K562 (cell line): ENCODE measurements around the gene PGD. TPM values are rescaled to one million over a fixed set of nuclear protein-coding genes. Genes with fewer than 3 reads are reported as not detected.
A peak's percentile ranks its signal among the peaks of the same experiment; 100 is the strongest.

Experiments
- ATF7 ChIP-seq: fragments of 450-650 bp; IDR thresholded peaks from 2 replicates; pipeline ENCODE4 v1.7.1; 2014; ENCODE audit warnings: mild to moderate bottlenecking, moderate library complexity
- BCL6 ChIP-seq: fragments of 250-450 bp; sonication (Bioruptor Pico); IDR thresholded peaks from 2 replicates; pipeline ENCODE4 v1.4.0; 2020
- CAMTA2 ChIP-seq: fragments of 250-450 bp; sonication (Bioruptor Pico); conservative IDR thresholded peaks from 2 replicates; pipeline ENCODE4 v1.5.1; 2022
- CHCHD3 ChIP-seq: fragments of 250-450 bp; sonication (Bioruptor Pico); IDR thresholded peaks from 2 replicates; pipeline ENCODE4 v2.1.2; 2022; ENCODE audit warnings: mild to moderate bottlenecking
- DEAF1 ChIP-seq: fragments of 450-650 bp; formaldehyde crosslinking; IDR thresholded peaks from 2 replicates; pipeline ENCODE4 v1.4.0; 2020; ENCODE audit warnings: mild to moderate bottlenecking, moderate library complexity
- GABPB2 ChIP-seq: fragments of 250-450 bp; sonication (Bioruptor Pico); conservative IDR thresholded peaks from 2 replicates; pipeline ENCODE4 v1.5.1; 2021; ENCODE audit warnings: mild to moderate bottlenecking
- HDAC8 ChIP-seq: fragments of 450-650 bp; IDR thresholded peaks from 2 replicates; pipeline ENCODE4 v1.6.1; 2016; ENCODE audit warnings: mild to moderate bottlenecking, missing genetic modification characterization, moderate library complexity, missing compliant biosample characterization
- HDGF ChIP-seq: fragments of 450-650 bp; IDR thresholded peaks from 2 replicates; pipeline ENCODE4 v1.6.1; 2016
- HLTF ChIP-seq: fragments of 450-650 bp; IDR thresholded peaks from 2 replicates; pipeline ENCODE4 v1.6.1; 2016
- HNRNPH1 ChIP-seq: fragments of 200-400 bp; formaldehyde crosslinking; optimal IDR thresholded peaks from 2 replicates; pipeline ENCODE3; 2017; ENCODE audit warnings: low read depth, mild to moderate bottlenecking, low read length, moderate library complexity
- HNRNPLL ChIP-seq: fragments of 200-400 bp; formaldehyde crosslinking; IDR thresholded peaks from 2 replicates; pipeline ENCODE4 v1.6.1; 2017; ENCODE audit warnings: low read length, low read depth, mild to moderate bottlenecking; ENCODE audit not compliant: poor library complexity, severe bottlenecking
- HOMEZ ChIP-seq: fragments of 250-450 bp; sonication (Bioruptor Pico); IDR thresholded peaks from 2 replicates; pipeline ENCODE4 v1.4.0; 2020; ENCODE audit warnings: mild to moderate bottlenecking, moderate library complexity
- MTA1 ChIP-seq: fragments of 450-650 bp; IDR thresholded peaks from 2 replicates; pipeline ENCODE4 v1.6.1; 2017; ENCODE audit warnings: borderline replicate concordance
- NRF1 ChIP-seq, 2 experiments: fragments of 450-650 bp; IDR thresholded peaks in 1 of 2; conservative IDR thresholded peaks in 1 of 2; 2 replicates each; pipeline ENCODE4 v1.6.1; 2014; ENCODE audit warnings: mild to moderate bottlenecking in 2 of 2
- PHB ChIP-seq: fragments of 250-450 bp; sonication (Bioruptor Pico); IDR thresholded peaks from 2 replicates; pipeline ENCODE4 v1.5.0; 2021
- POLR3G ChIP-seq: IDR thresholded peaks from 2 replicates; pipeline ENCODE4 v1.6.1; 2011; ENCODE audit not compliant: insufficient read length, insufficient replicate concordance; ENCODE audit errors: extremely low read depth
- SIN3A ChIP-seq, 2 experiments: fragments of 150-350 bp in 1 of 2; IDR thresholded peaks; 2 replicates each; pipeline ENCODE4 v1.6.1; 2011 to 2016; ENCODE audit warnings: borderline replicate concordance in 2 of 2, low read depth in 2 of 2, low read length in 2 of 2, mild to moderate bottlenecking in 2 of 2, moderate library complexity in 2 of 2; ENCODE audit not compliant: control insufficient read depth in 1 of 2
- SRSF9 ChIP-seq: fragments of 200-400 bp; formaldehyde crosslinking; IDR thresholded peaks from 2 replicates; pipeline ENCODE4 v1.6.1; 2017; ENCODE audit warnings: low read depth, low read length, borderline replicate concordance
- STAT5A ChIP-seq: IDR thresholded peaks from 2 replicates; pipeline ENCODE4 v1.6.1; 2012; ENCODE audit warnings: low read length, inconsistent platforms, borderline replicate concordance
- THRAP3 ChIP-seq: fragments of 450-650 bp; IDR thresholded peaks from 2 replicates; pipeline ENCODE4 v1.6.1; 2016; ENCODE audit warnings: mild to moderate bottlenecking, inconsistent platforms, borderline replicate concordance
- ZFPM2 ChIP-seq: fragments of 250-450 bp; sonication (Bioruptor Pico); IDR thresholded peaks from 2 replicates; pipeline ENCODE4 v1.5.1; 2022; ENCODE audit warnings: mild to moderate bottlenecking
- ZNF316 ChIP-seq: fragments of 450-650 bp; IDR thresholded peaks from 2 replicates; pipeline ENCODE4 v1.6.1; 2016
- ZNF41 ChIP-seq: fragments of 250-450 bp; sonication (Bioruptor Pico); conservative IDR thresholded peaks from 2 replicates; pipeline ENCODE4 v1.4.0; 2020; ENCODE audit warnings: mild to moderate bottlenecking
- ZNF449 ChIP-seq: fragments of 250-450 bp; sonication (Bioruptor Pico); IDR thresholded peaks from 2 replicates; pipeline ENCODE4 v1.8.0; 2022; ENCODE audit warnings: moderate library complexity, mild to moderate bottlenecking, inconsistent platforms
- ZNF717 ChIP-seq: fragments of 250-450 bp; sonication (Bioruptor Pico); IDR thresholded peaks from 2 replicates; pipeline ENCODE4 v1.5.0; 2021
- ZNF76 ChIP-seq: fragments of 250-450 bp; sonication (Bioruptor Pico); IDR thresholded peaks from 2 replicates; pipeline ENCODE4 v1.4.0; 2020; ENCODE audit warnings: mild to moderate bottlenecking, moderate library complexity, borderline replicate concordance
- ZNF79 ChIP-seq: fragments of 250-450 bp; sonication (Bioruptor Pico); IDR thresholded peaks from 2 replicates; pipeline ENCODE4 v1.4.0; 2020; ENCODE audit warnings: low read depth, mild to moderate bottlenecking, moderate library complexity
- polyA plus RNA-seq, 8 experiments: library from polyadenylated mRNA; depleted of rRNA in 4 of 8; stranded (reverse) in 5 of 8; unstranded in 3 of 8; fragments of >200 nt; fragmentation: Nextera tagmentation in 2 of 8; fragmentation: Illumina TruSeq in 1 of 8; extraction: Ambion mirVana in 2 of 8; extraction: Trizol in 1 of 8; gene quantifications; 2 replicates each; pipeline versions ENCODE4 v1.2.1 to v1.2.3, GENCODE V29; 2011 to 2014; ENCODE audit warnings: inconsistent platforms in 1 of 8, missing spikeins in 1 of 8
- total RNA-seq, 7 experiments: library from RNA; depleted of rRNA in 6 of 7; stranded (reverse); fragments of >200 nt in 6 of 7; fragmentation: Illumina TruSeq in 2 of 7; extraction: Trizol in 2 of 7; gene quantifications; 2 replicates each; pipeline versions ENCODE4 v1.2.1 to v1.2.3, GENCODE V29; 2011 to 2021; ENCODE audit warnings: low replicate concordance in 1 of 7

The PGD gene
- total and polyA plus RNA-seq, 9 of the 15 experiments (the other 6 are each of a cell fraction or from before 2014, with no cell fraction given), result 177 to 542 (median 270) TPM

GRCh38 chr1:10398734-10399443, at the start of gene PGD (continued):
- TF ChIP-seq ZNF449, result no peak
- no peak for TF ChIP-seq ZNF79 (CRISPR knock-in tag)
- TF ChIP-seq THRAP3, result no peak
- TF ChIP-seq ZNF717, result no peak
- no peak for TF ChIP-seq ZFPM2
- TF ChIP-seq ZNF76 (CRISPR knock-in tag), result 0 out of 2 replicates have a peak, but pooled peaks have one; percentile 45
- TF ChIP-seq GABPB2 (CRISPR knock-in tag), result no peak
- TF ChIP-seq HDGF, result no peak
- TF ChIP-seq ZNF41 (CRISPR knock-in tag), result no peak
- TF ChIP-seq ATF7, result peak; percentile 94
- TF ChIP-seq SIN3A (IDR thresholded peaks at IDR 0.05; ENCODE audit: borderline replicate concordance in 2 of 2, control insufficient read depth in 1 of 2, low read depth in 2 of 2, low read length in 2 of 2), result peak; percentile 94 to 96
- no peak for TF ChIP-seq HNRNPH1
- TF ChIP-seq HNRNPLL, result peak; percentile 96
- no peak for TF ChIP-seq HDAC8 (tag)
- TF ChIP-seq SRSF9, result no peak
- TF ChIP-seq DEAF1, result no peak
- 0 out of 2 replicates have a peak, but pooled peaks have one; percentile 42 for TF ChIP-seq HLTF
- TF ChIP-seq ZNF316, result 0 out of 2 replicates have a peak, but pooled peaks have one; percentile 19
- no peak for TF ChIP-seq STAT5A
- no peak for TF ChIP-seq MTA1
- TF ChIP-seq HOMEZ (CRISPR knock-in tag), result no peak
- peak; percentile 93 to 94 for TF ChIP-seq NRF1 (conservative IDR thresholded peaks at IDR 0.05 in 1 of 2, IDR thresholded peaks at IDR 0.05 in 1 of 2)
- 0 out of 2 replicates have a peak, but pooled peaks have one; percentile 70 for TF ChIP-seq CAMTA2
- TF ChIP-seq BCL6 (CRISPR knock-in tag), result no peak
- 0 out of 2 replicates have a peak, but pooled peaks have one; percentile 50 for TF ChIP-seq PHB (CRISPR knock-in tag)
- no peak for TF ChIP-seq POLR3G
- no peak for TF ChIP-seq CHCHD3 (CRISPR knock-in tag)
